Coronary artery (tissue), 2 donors: ENCODE data around the gene PSPN.

Source experiments
- DNase-seq: peaks from one replicate; pipeline ENCODE4 v3.0.0-alpha.2; 2017; ENCODE audit warnings: low spot score
- H3K27ac ChIP-seq, 2 donors: fragments of 200-600 bp; sonication (generic); one replicate each; pipeline ENCODE4 v1.5.1; 2016 to 2019
- H3K4me3 ChIP-seq: fragments of 200-600 bp; sonication (generic); 2 replicates; pipeline ENCODE4 v1.5.1; 2016; ENCODE audit warnings: mild to moderate bottlenecking, moderate library complexity
- TF ChIP-seq, protein P1 (sequence below): fragments of 200-600 bp; sonication (generic); IDR thresholded peaks from one replicate; pipeline ENCODE4 v1.5.1; 2019; ENCODE audit warnings: antibody characterized with exemption

The PSPN gene

DNA sequence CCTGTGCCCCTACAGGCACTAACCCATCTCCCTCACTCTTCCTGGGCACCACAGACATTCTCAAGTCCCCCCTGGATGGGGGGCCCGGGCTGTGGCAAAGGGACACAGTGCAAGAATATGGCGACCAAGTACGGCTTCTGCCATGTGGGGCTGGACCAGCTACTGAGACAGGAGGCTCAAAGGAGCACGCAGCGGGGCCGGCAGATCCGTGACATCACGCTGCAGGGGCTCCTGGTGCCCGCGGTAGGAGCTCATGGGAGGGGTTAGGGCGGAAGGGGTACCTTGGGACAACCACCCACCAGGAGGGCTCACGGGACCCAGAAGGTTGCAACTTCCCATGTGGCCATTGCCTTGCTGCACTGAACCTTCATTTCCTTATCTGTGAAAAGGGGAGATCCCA is 20.6 kb upstream of the PSPN start:
- Histone ChIP-seq H3K4me3 (no peak overlapping the region), H3K27ac (no peak overlapping the region)
- DNase-seq, result no peak
- TF ChIP-seq, protein P1, sequence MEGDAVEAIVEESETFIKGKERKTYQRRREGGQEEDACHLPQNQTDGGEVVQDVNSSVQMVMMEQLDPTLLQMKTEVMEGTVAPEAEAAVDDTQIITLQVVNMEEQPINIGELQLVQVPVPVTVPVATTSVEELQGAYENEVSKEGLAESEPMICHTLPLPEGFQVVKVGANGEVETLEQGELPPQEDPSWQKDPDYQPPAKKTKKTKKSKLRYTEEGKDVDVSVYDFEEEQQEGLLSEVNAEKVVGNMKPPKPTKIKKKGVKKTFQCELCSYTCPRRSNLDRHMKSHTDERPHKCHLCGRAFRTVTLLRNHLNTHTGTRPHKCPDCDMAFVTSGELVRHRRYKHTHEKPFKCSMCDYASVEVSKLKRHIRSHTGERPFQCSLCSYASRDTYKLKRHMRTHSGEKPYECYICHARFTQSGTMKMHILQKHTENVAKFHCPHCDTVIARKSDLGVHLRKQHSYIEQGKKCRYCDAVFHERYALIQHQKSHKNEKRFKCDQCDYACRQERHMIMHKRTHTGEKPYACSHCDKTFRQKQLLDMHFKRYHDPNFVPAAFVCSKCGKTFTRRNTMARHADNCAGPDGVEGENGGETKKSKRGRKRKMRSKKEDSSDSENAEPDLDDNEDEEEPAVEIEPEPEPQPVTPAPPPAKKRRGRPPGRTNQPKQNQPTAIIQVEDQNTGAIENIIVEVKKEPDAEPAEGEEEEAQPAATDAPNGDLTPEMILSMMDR, result no peak

DNA sequence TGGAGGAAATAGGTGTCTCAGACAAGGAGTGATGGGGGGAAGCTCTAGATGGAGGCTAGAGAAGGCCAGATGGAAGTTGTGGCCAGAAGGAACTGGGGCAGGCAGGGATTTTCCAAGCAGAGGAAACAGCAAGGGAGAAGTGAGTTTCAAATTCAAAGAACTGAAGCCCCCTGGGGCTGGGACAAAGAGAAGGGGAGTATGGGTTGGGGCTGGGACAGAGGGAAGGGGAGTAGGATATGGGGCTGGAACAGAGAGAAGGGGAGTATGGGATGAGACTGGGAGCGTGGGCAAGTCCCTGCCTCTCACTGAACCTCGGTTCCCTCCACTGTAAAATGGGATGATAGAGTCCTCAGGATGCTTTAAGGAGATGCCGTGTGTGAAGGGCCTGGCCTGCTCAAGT is 19.1 kb upstream of the PSPN start:
- DNase-seq, result no peak
- TF ChIP-seq, protein P1, result no peak

DNA sequence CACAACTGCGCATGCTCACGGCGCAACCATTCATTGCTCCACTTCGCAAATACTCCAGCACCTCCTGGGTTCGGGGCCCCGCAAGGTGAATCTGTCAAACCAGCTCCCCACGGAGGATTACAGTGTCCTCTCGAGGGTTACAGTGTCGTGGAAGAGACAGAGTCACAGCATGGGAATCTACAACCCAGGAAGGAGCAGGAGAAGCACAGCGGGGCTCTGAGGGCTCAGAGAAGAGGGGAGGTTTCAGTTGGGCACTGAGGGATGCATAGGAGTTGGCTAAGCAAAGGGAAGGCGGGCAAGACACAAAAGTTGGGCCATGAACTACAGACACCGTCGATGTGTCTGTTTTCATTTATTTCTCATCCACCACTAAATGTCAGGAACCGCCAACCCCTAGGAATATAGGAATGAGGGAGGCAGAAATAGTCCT is 18.3 kb upstream of the PSPN start:
- DNase-seq, result no peak
- Histone ChIP-seq H3K4me3 (peak overlapping the region; percentile 82), H3K27ac (peak overlapping the region; percentile 93 to 95)
- TF ChIP-seq, protein P1, result no peak

More for the DNA sequence above, 19.1 kb upstream of the PSPN start:
- no peak overlapping the region for H3K27ac ChIP-seq
- no peak overlapping the region for H3K4me3 ChIP-seq

DNA sequence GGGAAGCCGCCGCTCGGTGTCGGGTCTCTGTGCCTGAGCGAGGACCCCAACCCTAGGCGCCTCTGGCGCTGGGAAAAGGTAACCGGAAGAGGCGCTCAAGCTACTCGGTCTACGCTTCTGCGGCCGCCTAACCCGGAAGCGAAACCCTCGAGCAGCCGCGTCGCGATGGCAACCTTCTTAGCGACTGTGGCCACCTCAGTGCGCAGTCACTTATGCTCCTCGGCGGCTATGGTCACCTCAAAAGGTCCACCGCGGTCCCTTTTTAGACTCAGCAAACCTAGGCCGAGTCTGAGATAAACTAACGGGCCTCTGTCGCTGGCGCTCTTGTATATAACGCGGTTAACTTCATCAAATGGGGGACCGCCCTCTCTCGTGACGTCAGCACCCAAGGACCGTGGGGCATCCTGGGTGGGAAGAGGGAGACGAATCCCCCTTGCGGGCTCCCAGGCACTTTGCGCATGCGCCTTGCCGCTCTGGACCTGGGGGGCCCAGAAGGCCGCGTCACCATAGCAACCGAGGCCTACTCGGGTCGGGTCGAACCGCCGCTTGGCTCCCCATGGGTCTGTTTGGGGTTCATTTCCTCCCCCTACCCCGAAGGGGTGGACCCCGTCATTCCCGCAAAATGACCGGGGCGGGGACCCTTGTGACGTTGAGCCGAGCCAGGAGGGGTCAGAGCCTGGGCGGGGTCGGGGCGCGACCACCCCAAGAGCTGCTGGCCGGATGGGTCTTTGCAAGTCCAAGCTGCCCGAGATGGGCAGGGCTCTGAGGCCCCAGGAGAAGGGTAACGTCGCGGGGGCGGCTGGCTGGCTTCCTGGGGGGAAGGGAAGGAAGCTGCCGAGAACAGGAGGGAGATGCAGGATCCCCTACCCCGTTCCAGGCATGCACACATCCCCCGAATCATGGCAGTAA is 17.6 kb upstream of the PSPN start, which contains the start of gene GTF2F1:
TSS of gene GTF2F1 (minus strand) at position 91 of the 909 bp plus-strand sequence. CDS start 169 bp downstream, outside the sequence.
- Histone ChIP-seq H3K4me3 (peak within 1 kb of the TSS; percentile 82), H3K27ac (peak within 1 kb of the TSS; percentile 93 to 95)
- DNase-seq, result peak; percentile 96
- TF ChIP-seq, protein P1, result no peak

DNA sequence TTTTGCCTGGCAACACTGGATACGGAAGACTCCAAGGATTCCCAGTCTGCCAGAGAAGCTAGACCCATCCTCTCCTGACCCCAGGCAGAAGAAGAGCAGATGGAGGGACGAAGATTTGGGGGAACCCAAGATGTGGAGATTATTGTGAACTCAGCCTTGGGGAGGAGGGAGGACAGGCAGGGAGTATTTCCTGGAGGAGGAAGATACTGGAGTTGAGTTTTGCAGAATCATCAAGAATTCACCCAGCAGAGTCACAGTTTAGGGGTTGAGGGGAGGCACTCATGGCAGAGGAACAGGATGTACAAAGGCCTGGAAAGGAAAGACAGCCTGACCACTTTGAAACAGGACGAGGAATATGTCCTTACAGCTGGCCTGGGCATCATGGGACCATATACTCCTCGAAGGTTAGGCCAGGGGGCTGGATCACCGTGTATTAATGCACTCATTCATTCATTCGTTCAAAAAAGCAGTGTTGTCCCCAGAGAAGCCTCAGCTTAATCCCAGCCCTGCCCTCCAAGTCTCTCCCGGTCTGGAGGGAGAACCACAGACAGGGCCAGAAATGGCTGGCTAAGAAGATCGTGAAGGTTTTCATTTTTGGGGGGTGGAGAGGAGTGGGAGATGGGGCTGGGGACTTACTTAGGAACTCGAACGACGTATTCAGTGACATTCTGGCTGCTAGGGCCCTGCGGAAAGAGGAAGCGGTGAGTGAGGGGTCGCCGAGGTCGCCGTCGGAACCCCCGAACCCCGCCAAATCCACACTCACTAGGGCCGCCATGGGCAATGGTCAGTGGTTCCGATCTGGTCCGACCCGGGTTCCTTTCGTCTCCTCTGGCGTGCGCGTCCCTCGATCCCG is 16.7 kb upstream of the PSPN start:
- H3K4me3 ChIP-seq, result peak overlapping the region; percentile 82
- DNase-seq, result no peak
- H3K27ac ChIP-seq, result peak overlapping the region; percentile 93 to 95
- TF ChIP-seq, protein P1, result no peak

DNA sequence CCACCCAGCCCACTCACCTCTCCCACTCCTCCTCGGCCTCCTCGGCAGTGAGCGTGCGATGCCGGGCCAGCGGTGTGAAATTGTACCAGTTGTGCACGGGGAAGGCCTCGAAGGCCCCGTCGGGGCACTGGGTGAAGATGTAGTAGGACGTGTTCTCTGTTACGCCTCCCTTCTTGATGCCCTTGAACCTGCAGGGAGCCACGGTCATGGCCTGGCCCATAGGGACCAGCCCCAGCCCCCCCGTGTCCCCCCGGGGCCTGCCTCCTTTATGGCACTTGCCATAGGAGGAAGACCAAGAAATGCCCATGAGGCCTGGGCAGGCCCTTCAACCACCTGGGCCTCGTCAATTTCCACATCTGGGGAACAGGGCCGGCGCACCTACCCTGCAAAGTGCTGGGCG is 11.6 kb upstream of the PSPN start:
- no peak for DNase-seq
- TF ChIP-seq, protein P1, result no peak
- Histone ChIP-seq H3K4me3 (no peak overlapping the region), H3K27ac (no peak overlapping the region)
